A549 (cell line): ENCODE data around the gene MYNN. TPM values are rescaled to one million over a fixed set of nuclear protein-coding genes. Genes with fewer than 3 reads are reported as not detected.

Experiments
- ATAC-seq, 2 experiments: fragments of 200-7000 bp in 1 of 2; fragments of >200 bp in 1 of 2; cut with Nextera tagmentation in 1 of 2; cut with Tn5 transposase in 1 of 2; 3 replicates each; pipeline versions ENCODE4 v1.8.0 to v1.9.1; 2018 to 2020; ENCODE audit warnings: mild to moderate bottlenecking in 1 of 2, moderate library complexity in 1 of 2
- CTCF ChIA-PET: fragments of 300-600 bp; sonication (Branson Sonifier 250); formaldehyde crosslinking; extraction: SDS; loops from one replicate; lab custom pipeline; 2021; ENCODE audit warnings: antibody characterized with exemption, inconsistent platforms; lab: Yijun Ruan, JAX
- POLR2A ChIA-PET: fragments of 350-600 bp; formaldehyde crosslinking; extraction: SDS; loops from one replicate; lab custom pipeline; 2021; ENCODE audit warnings: antibody characterized with exemption, inconsistent platforms; lab: Yijun Ruan, JAX
- DNase-seq, 2 experiments: peaks; one replicate each; pipeline versions ENCODE4 v3.0.0 to v3.0.0-alpha.2; 2011 to 2016; ENCODE audit warnings: low read depth in 1 of 2, low spot score in 1 of 2
- FAIRE-seq: peaks from 2 replicates; lab custom pipeline; 2011; peaks lifted over from hg19 to GRCh38; lab: Jason Lieb, UNC
- H3K27ac ChIP-seq, 2 experiments: fragments of >200 bp; sonication (Bioruptor Twin); formaldehyde crosslinking; 3 replicates each; pipeline ENCODE4 v1.5.1; 2016 to 2017
- H3K4me1 ChIP-seq: fragments of >200 bp; sonication (Bioruptor Twin); formaldehyde crosslinking; 3 replicates; pipeline ENCODE4 v1.6.1; 2016
- H3K4me2 ChIP-seq: fragments of >200 bp; sonication (Bioruptor Twin); formaldehyde crosslinking; 3 replicates; pipeline ENCODE4 v1.6.1; 2016
- H3K4me3 ChIP-seq: fragments of >200 bp; sonication (Bioruptor Twin); formaldehyde crosslinking; 3 replicates; pipeline ENCODE4 v1.5.1; 2016
- H3K9me3 ChIP-seq: fragments of >200 bp; sonication (Bioruptor Twin); formaldehyde crosslinking; 3 replicates; pipeline ENCODE4 v1.6.1; 2016
- BHLHE40 ChIP-seq: IDR thresholded peaks from 2 replicates; pipeline ENCODE4 v1.6.1; 2012; ENCODE audit warnings: low read depth, low read length, inconsistent platforms
- CEBPB ChIP-seq, 2 experiments: fragments of >200 bp in 1 of 2; sonication (Bioruptor Twin) in 1 of 2; formaldehyde crosslinking in 1 of 2; IDR thresholded peaks; 2 replicates each; pipeline ENCODE4 v1.6.1; 2012 to 2016
- FOSL2 ChIP-seq, 2 experiments: fragments of 450-650 bp in 1 of 2; fragments of >200 bp in 1 of 2; sonication (Bioruptor Twin) in 1 of 2; formaldehyde crosslinking; IDR thresholded peaks; 2 replicates each; pipeline versions ENCODE4 v1.5.0 to v1.6.1; 2016 to 2020; ENCODE audit warnings: mild to moderate bottlenecking in 1 of 2, moderate library complexity in 1 of 2
- JUN ChIP-seq, 2 experiments: fragments of >200 bp; sonication (Bioruptor Twin); formaldehyde crosslinking; IDR thresholded peaks; 2 replicates in 1 of 2; 3 replicates in 1 of 2; pipeline ENCODE4 v1.6.1; 2016 to 2017
- POLR2AphosphoS2 ChIP-seq: conservative IDR thresholded peaks from 2 replicates; pipeline ENCODE4 v1.6.1; 2012; ENCODE audit warnings: low read length, improper control_type of control experiment, inconsistent platforms
- RAD21 ChIP-seq, 2 experiments: fragments of >200 bp in 1 of 2; sonication (Bioruptor Twin) in 1 of 2; formaldehyde crosslinking in 1 of 2; IDR thresholded peaks in 1 of 2; conservative IDR thresholded peaks in 1 of 2; 2 replicates in 1 of 2; 3 replicates in 1 of 2; pipeline ENCODE4 v1.6.1; 2012 to 2018; ENCODE audit warnings: inconsistent platforms in 1 of 2
- RARB ChIP-seq: fragments of 250-450 bp; sonication (Bioruptor Pico); IDR thresholded peaks from 2 replicates; pipeline ENCODE4 v1.8.0; 2021; ENCODE audit warnings: mild to moderate bottlenecking, moderate library complexity
- SMC3 ChIP-seq: fragments of >200 bp; sonication (Bioruptor Twin); formaldehyde crosslinking; IDR thresholded peaks from 3 replicates; pipeline ENCODE4 v1.6.1; 2018; ENCODE audit warnings: inconsistent platforms
- ZSCAN20 ChIP-seq: fragments of 250-450 bp; sonication (Bioruptor Pico); IDR thresholded peaks from 2 replicates; pipeline ENCODE4 v1.8.0; 2022; ENCODE audit warnings: mild to moderate bottlenecking, moderate library complexity
- WGBS: methylation state at CpG from one replicate; pipeline ENCODE4 v1.1.6; 2017; ENCODE audit errors: missing lambda C conversion rate; 5-methylcytosine and 5-hydroxymethylcytosine counted together
- polyA plus RNA-seq, 4 experiments: library from polyadenylated mRNA; depleted of rRNA in 3 of 4; stranded (reverse); fragments of >200 nt; fragmentation: RNase III in 1 of 4; extraction: RNeasy Plus Mini Kit Qiagen cat#74134 plus additional on column Dnase treatment in 1 of 4; gene quantifications; 2 replicates in 3 of 4; 3 replicates in 1 of 4; pipeline ENCODE4 v1.2.3, GENCODE V29; 2011 to 2017
- TF ChIP-seq, protein P1 (sequence below): IDR thresholded peaks from 2 replicates; pipeline ENCODE4 v1.6.1; 2012
- TF ChIP-seq, protein P2 (sequence below): fragments of >200 bp; sonication (Bioruptor Twin); formaldehyde crosslinking; IDR thresholded peaks from 3 replicates; pipeline ENCODE4 v1.5.1; 2016
- TF ChIP-seq, protein P3 (sequence below): fragments of 250-450 bp; sonication (Bioruptor Pico); IDR thresholded peaks from 2 replicates; pipeline ENCODE4 v1.5.0; 2020; ENCODE audit warnings: low read depth, mild to moderate bottlenecking, moderate library complexity
- TF ChIP-seq, protein P4 (sequence below): fragments of 200-600 bp; sonication (generic); IDR thresholded peaks from 2 replicates; pipeline ENCODE4 v1.6.1; 2016; ENCODE audit warnings: antibody characterized with exemption, mild to moderate bottlenecking, moderate library complexity
- TF ChIP-seq, protein P5 (sequence below): IDR thresholded peaks from 2 replicates; pipeline ENCODE4 v1.6.1; 2012; ENCODE audit warnings: low read depth, borderline replicate concordance

MYNN gene
- polyA plus RNA-seq, 2 of the 4 experiments (the other 2 are of a cell fraction): 12.0 to 31.6 TPM

DNA sequence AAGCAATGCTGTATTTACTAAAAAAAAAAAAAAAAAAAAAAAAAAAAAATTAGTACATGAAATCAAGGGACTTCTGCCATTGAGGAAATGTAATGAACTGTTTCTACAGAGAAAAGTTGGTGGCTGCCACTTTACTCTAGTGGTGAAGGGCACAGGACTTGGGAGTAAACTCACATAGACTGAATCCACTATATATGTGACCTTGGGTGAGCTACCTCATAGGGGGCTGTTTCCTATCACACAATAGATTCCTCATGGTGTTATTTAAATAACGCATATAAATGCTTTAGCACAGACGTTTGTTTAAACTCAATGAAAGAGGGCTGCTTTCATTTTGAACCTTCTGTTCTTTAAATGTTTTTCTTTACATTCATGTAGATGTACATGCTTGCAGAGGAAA, 34.1 kb upstream of the MYNN start:
- ChIA-PET CTCF (interaction anchor here (1.0 kb wide), 1 partner anchor 590 kb away, joined by 3 read pairs; no protein-coding TSS in a partner anchor), POLR2A (no interaction called here)
- no peak for TF ChIP-seq JUN (IDR thresholded peaks at IDR 0.05)
- TF ChIP-seq, protein P1, sequence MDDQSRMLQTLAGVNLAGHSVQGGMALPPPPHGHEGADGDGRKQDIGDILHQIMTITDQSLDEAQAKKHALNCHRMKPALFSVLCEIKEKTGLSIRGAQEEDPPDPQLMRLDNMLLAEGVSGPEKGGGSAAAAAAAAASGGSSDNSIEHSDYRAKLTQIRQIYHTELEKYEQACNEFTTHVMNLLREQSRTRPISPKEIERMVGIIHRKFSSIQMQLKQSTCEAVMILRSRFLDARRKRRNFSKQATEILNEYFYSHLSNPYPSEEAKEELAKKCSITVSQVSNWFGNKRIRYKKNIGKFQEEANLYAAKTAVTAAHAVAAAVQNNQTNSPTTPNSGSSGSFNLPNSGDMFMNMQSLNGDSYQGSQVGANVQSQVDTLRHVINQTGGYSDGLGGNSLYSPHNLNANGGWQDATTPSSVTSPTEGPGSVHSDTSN: no peak
- TF ChIP-seq, protein P2, sequence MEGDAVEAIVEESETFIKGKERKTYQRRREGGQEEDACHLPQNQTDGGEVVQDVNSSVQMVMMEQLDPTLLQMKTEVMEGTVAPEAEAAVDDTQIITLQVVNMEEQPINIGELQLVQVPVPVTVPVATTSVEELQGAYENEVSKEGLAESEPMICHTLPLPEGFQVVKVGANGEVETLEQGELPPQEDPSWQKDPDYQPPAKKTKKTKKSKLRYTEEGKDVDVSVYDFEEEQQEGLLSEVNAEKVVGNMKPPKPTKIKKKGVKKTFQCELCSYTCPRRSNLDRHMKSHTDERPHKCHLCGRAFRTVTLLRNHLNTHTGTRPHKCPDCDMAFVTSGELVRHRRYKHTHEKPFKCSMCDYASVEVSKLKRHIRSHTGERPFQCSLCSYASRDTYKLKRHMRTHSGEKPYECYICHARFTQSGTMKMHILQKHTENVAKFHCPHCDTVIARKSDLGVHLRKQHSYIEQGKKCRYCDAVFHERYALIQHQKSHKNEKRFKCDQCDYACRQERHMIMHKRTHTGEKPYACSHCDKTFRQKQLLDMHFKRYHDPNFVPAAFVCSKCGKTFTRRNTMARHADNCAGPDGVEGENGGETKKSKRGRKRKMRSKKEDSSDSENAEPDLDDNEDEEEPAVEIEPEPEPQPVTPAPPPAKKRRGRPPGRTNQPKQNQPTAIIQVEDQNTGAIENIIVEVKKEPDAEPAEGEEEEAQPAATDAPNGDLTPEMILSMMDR: no peak
- TF ChIP-seq POLR2AphosphoS2: no peak
- no peaks in the 10 kb centered on the region for H3K4me1 ChIP-seq
- 39% methylated on average over 2 of the region's 2 CpGs for WGBS
- no peak overlapping the region for H3K4me3 ChIP-seq
- ATAC-seq (no peak), DNase-seq (no peak), FAIRE-seq (no peak)
- no peak overlapping the region for H3K27ac ChIP-seq
- no peak overlapping the region for H3K4me2 ChIP-seq
- peaks cover 7% of the 10 kb centered on the region; the same call in 2 of the 3 replicates for H3K9me3 ChIP-seq

DNA sequence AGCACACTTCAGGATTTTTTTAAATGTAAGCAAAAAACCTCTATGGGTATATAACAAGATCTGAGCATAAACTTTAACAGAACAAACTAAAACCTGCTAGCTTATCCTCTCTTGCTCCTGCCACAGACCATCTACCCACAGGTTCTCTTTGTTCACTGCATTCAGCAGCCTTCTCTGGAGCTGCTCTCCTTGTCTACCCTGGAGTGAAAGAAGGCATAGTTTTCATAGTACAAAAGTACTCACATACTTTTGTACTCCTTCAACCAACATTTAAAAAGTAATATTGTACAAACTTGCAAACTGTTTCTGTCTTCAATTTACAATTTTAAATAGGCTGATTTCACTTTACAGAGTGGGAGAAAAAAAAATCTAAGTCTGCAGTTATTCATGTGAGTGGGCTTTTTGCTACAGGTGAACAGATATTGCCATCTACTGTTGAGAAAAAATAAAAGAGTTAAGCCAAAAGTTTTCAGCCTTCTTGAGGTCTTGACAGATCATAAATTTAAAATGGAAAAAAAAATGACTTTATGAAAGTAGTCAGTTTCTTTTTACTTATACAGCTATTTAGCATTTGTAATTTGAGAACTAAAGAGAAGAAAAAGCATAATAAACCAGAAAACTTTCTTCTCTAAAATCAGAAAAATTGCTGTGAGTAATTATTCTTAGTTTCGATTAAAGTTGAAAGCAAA, 28.7 kb upstream of the MYNN start:
- FAIRE-seq: no peak
- ATAC-seq: peak in 1 of 2 experiments; percentile 62; a peak in 2 of 6 replicates
- Histone ChIP-seq H3K4me3 (no peak overlapping the region), H3K4me2 (no peak overlapping the region), H3K27ac (no peak overlapping the region), H3K9me3 (no peaks in the 10 kb centered on the region), H3K4me1 (no peaks in the 10 kb centered on the region)
- ChIA-PET CTCF (interaction anchor here (1.3 to 3.2 kb wide), 5 partner anchors 13 to 879 kb away, joined by 4 to 13 read pairs (median 6); no protein-coding TSS in a partner anchor), POLR2A (interaction anchor here (0.6 kb wide), 1 partner anchor 21 kb away, joined by 3 read pairs; the partner anchor contains the start of gene TERC)
- no peak for DNase-seq
- TF ChIP-seq RAD21 (conservative IDR thresholded peaks at IDR 0.05 in 1 of 2, IDR thresholded peaks at IDR 0.05 in 1 of 2) (peak; percentile 68 to 71), SMC3 (peak; percentile 39; the same call in 2 of the 3 replicates)
- TF ChIP-seq, protein P2: peak; percentile 48
- TF ChIP-seq, protein P3, sequence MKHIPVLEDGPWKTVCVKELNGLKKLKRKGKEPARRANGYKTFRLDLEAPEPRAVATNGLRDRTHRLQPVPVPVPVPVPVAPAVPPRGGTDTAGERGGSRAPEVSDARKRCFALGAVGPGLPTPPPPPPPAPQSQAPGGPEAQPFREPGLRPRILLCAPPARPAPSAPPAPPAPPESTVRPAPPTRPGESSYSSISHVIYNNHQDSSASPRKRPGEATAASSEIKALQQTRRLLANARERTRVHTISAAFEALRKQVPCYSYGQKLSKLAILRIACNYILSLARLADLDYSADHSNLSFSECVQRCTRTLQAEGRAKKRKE (CRISPR knock-in tag): no peak
- 23% methylated on average over 1 of the region's 1 CpG for WGBS

DNA sequence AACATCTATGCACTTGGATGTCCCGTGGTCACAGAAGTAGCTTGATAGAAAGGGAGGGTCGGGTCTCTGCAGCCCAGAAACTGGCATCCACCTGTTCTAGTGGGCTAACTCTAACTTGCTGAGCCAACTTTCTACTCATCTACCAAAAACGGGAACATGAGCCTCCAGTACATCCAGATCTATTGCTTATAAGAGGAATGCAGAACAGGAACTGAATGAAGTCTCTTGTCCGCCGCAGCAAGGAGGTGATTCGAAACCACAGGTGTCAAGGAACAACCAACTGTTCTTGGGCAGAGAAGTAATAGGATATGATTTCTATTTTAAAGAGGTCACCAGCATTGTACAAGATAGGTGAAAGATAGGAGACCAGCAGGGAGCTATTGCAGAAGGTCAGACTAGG, 26.3 kb upstream of the MYNN start:
- TF ChIP-seq, protein P4, sequence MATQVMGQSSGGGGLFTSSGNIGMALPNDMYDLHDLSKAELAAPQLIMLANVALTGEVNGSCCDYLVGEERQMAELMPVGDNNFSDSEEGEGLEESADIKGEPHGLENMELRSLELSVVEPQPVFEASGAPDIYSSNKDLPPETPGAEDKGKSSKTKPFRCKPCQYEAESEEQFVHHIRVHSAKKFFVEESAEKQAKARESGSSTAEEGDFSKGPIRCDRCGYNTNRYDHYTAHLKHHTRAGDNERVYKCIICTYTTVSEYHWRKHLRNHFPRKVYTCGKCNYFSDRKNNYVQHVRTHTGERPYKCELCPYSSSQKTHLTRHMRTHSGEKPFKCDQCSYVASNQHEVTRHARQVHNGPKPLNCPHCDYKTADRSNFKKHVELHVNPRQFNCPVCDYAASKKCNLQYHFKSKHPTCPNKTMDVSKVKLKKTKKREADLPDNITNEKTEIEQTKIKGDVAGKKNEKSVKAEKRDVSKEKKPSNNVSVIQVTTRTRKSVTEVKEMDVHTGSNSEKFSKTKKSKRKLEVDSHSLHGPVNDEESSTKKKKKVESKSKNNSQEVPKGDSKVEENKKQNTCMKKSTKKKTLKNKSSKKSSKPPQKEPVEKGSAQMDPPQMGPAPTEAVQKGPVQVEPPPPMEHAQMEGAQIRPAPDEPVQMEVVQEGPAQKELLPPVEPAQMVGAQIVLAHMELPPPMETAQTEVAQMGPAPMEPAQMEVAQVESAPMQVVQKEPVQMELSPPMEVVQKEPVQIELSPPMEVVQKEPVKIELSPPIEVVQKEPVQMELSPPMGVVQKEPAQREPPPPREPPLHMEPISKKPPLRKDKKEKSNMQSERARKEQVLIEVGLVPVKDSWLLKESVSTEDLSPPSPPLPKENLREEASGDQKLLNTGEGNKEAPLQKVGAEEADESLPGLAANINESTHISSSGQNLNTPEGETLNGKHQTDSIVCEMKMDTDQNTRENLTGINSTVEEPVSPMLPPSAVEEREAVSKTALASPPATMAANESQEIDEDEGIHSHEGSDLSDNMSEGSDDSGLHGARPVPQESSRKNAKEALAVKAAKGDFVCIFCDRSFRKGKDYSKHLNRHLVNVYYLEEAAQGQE: no peak
- TF ChIP-seq FOSL2 (IDR thresholded peaks at IDR 0.05) (no peak), FOSL2 (CRISPR knock-in tag; IDR thresholded peaks at IDR 0.05) (no peak), BHLHE40 (no peak), JUN (IDR thresholded peaks at IDR 0.05) (no peak), ZSCAN20 (CRISPR knock-in tag) (no peak), CEBPB (IDR thresholded peaks at IDR 0.05) (no peak), POLR2AphosphoS2 (no peak), RAD21 (conservative IDR thresholded peaks at IDR 0.05 in 1 of 2, IDR thresholded peaks at IDR 0.05 in 1 of 2) (no peak), RARB (no peak)
- TF ChIP-seq, protein P5, sequence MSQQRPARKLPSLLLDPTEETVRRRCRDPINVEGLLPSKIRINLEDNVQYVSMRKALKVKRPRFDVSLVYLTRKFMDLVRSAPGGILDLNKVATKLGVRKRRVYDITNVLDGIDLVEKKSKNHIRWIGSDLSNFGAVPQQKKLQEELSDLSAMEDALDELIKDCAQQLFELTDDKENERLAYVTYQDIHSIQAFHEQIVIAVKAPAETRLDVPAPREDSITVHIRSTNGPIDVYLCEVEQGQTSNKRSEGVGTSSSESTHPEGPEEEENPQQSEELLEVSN: no peak
- Histone ChIP-seq H3K4me3 (no peak overlapping the region), H3K9me3 (no peaks in the 10 kb centered on the region), H3K4me1 (no peaks in the 10 kb centered on the region), H3K27ac (no peak overlapping the region), H3K4me2 (no peak overlapping the region)
- FAIRE-seq (no peak), DNase-seq (no peak), ATAC-seq (no peak)
- CTCF ChIA-PET: interaction anchor here (0.6 to 3.0 kb wide), 2 partner anchors 598 to 705 kb away, joined by 3 to 10 read pairs; no protein-coding TSS in a partner anchor
- POLR2A ChIA-PET: interaction anchor here (2.0 kb wide), 1 partner anchor 18 kb away, joined by 5 read pairs; the partner anchor contains the start of gene TERC
- WGBS: 29% methylated on average over 6 of the region's 6 CpGs
